HG02759 (cell line): ENCODE results near the gene RAB11FIP5.
A peak's percentile ranks its signal among the peaks of the same experiment; 100 is the strongest.

Experiments
- ATAC-seq: cut with Tn5 transposase; IDR thresholded peaks from one replicate; pipeline ENCODE4 v1.9.1; 2021; ENCODE audit warnings: mild to moderate bottlenecking, moderate library complexity; ENCODE audit not compliant: unreplicated experiment

RAB11FIP5 gene

GRCh38 chr2:73088211-73088610, 24.5 kb downstream of the RAB11FIP5 start:
- ATAC-seq = no peak

- ATAC-seq = no peak
These were observed 25.4 kb downstream of the RAB11FIP5 start for GRCh38 chr2:73087311-73087710.

GRCh38 chr2:73085691-73086090, 27.1 kb downstream of the RAB11FIP5 start:
- ATAC-seq = peak; percentile 92

GRCh38 chr2:73084971-73085370, 27.8 kb downstream of the RAB11FIP5 start:
- ATAC-seq = no peak

GRCh38 chr2:73083886-73084800, 28.6 kb downstream of the RAB11FIP5 start:
- ATAC-seq = no peak

GRCh38 chr2:73082523-73083410, 30.0 kb downstream of the RAB11FIP5 start:
- no peak for ATAC-seq

- ATAC-seq = no peak
These were observed 31.5 kb downstream of the RAB11FIP5 start for GRCh38 chr2:73081181-73081671.

- ATAC-seq = no peak
These were observed 32.2 kb downstream of the RAB11FIP5 start for GRCh38 chr2:73080321-73081131.

GRCh38 chr2:73079636-73080035, 33.1 kb downstream of the RAB11FIP5 start:
- ATAC-seq = no peak

- no peak for ATAC-seq
These were observed 34.0 kb downstream of the RAB11FIP5 start for GRCh38 chr2:73078457-73079411.

- no peak for ATAC-seq
These were observed 35.3 kb downstream of the RAB11FIP5 start for GRCh38 chr2:73077424-73077795.

GRCh38 chr2:73076701-73077423, 35.9 kb downstream of the RAB11FIP5 start:
- no peak for ATAC-seq

- no peak for ATAC-seq
These were observed 37.0 kb downstream of the RAB11FIP5 start for GRCh38 chr2:73075477-73076373.

- no peak for ATAC-seq
These were observed 38.4 kb downstream of the RAB11FIP5 start for GRCh38 chr2:73074110-73075069.

- no peak for ATAC-seq
These were observed 40.3 kb downstream of the RAB11FIP5 start for GRCh38 chr2:73072416-73072815.

- peak; percentile 14 for ATAC-seq
These were observed 40.7 kb downstream of the RAB11FIP5 start for GRCh38 chr2:73072129-73072395.
